ENCODE results near the gene NEK1. TPM values are rescaled to one million over a fixed set of nuclear protein-coding genes. Genes with fewer than 3 reads are reported as not detected.
"Not testable (repeated sequence)": the region's sequence is repeated elsewhere in the genome, so short reads cannot be mapped to it uniquely, and the experiment has no call there.

NEK1 gene
- total and polyA plus RNA-seq, 8 donors: 1.2 to 28.6 (median 5.5) TPM

DNA sequence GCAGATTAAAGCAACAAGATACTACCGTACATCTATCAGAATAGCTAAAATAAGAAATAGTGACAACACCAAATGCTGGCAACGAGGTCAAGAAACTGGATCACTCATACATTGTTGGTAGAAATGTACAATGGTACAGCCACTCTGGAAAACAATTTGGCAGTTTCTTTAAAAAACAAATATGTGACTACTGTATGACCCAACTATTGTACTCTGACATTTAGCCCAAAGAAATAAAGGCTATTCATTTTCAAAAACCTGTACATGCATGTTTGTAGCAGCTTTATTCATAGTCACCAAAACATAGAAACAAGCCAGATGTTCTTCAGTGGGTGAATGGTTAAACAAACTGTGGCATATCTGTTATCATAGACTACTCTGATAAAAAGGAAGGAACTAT is 16.2 kb upstream of the NEK1 start:
- Histone ChIP-seq H3K4me1 (peaks cover 0 to 41% (median 18%) of the 10 kb centered on the region in 4 donors), H3K36me3 (no peaks in the 10 kb centered on the region), H3K9me3 (no peaks in the 10 kb centered on the region), H3K4me3 (no peak overlapping the region), H3K27me3 (no peaks in the 10 kb centered on the region), H3K27ac (no peak overlapping the region)
- DNase-seq: no peak
- WGBS, 5 donors: 83 to 92% (median 88%) methylated on average over 2 of the region's 2 CpGs
- intact Hi-C loops (cut with DNase I; ENCODE audit: low total_unique reads): no loop called here
- no peak for TF ChIP-seq EP300 (IDR thresholded peaks at IDR 0.05)
- TF ChIP-seq, protein P1, sequence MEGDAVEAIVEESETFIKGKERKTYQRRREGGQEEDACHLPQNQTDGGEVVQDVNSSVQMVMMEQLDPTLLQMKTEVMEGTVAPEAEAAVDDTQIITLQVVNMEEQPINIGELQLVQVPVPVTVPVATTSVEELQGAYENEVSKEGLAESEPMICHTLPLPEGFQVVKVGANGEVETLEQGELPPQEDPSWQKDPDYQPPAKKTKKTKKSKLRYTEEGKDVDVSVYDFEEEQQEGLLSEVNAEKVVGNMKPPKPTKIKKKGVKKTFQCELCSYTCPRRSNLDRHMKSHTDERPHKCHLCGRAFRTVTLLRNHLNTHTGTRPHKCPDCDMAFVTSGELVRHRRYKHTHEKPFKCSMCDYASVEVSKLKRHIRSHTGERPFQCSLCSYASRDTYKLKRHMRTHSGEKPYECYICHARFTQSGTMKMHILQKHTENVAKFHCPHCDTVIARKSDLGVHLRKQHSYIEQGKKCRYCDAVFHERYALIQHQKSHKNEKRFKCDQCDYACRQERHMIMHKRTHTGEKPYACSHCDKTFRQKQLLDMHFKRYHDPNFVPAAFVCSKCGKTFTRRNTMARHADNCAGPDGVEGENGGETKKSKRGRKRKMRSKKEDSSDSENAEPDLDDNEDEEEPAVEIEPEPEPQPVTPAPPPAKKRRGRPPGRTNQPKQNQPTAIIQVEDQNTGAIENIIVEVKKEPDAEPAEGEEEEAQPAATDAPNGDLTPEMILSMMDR (IDR thresholded peaks at IDR 0.05): no peak
- no peak for TF ChIP-seq POLR2AphosphoS5 (IDR thresholded peaks at IDR 0.05)
- TF ChIP-seq POLR2A (IDR thresholded peaks at IDR 0.05): no peak

DNA sequence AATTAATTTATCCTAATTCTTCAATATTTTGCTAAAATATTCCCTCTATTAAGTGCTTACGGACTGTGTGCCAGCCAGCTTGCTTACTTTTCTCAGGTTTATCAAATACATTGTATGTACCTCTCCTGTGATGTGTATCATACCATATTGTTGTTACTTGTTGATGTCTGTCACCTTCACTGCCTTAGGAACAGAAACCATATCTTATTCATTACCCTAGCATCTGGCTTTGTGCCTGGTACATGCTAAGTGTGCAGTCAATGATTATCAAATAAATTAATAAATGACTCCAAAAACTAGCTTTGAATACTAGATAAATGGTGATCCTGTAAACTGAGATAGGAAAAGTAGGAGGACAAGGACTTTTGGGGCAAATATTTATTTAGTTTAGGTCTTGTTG is 14.9 kb upstream of the NEK1 start:
- no peak overlapping the region for H3K4me3 ChIP-seq
- H3K9me3 ChIP-seq: no peaks in the 10 kb centered on the region
- no peaks in the 10 kb centered on the region for H3K27me3 ChIP-seq
- no peaks in the 10 kb centered on the region for H3K36me3 ChIP-seq
- TF ChIP-seq EP300 (IDR thresholded peaks at IDR 0.05) (no peak), POLR2A (IDR thresholded peaks at IDR 0.05) (no peak), POLR2AphosphoS5 (IDR thresholded peaks at IDR 0.05) (no peak)
- TF ChIP-seq, protein P1 (IDR thresholded peaks at IDR 0.05): no peak
- peak in 1 of 2 donors; percentile 37 for DNase-seq
- H3K27ac ChIP-seq: peak overlapping the region in 1 of 5 donors; percentile 25
- 47 to 72% (median 63%) methylated on average over 1 of the region's 1 CpG for WGBS, 5 donors
- H3K4me1 ChIP-seq: peaks cover 6 to 47% (median 19%) of the 10 kb centered on the region in 4 donors
- intact Hi-C loops (cut with DNase I; ENCODE audit: low total_unique reads): no loop called here

DNA sequence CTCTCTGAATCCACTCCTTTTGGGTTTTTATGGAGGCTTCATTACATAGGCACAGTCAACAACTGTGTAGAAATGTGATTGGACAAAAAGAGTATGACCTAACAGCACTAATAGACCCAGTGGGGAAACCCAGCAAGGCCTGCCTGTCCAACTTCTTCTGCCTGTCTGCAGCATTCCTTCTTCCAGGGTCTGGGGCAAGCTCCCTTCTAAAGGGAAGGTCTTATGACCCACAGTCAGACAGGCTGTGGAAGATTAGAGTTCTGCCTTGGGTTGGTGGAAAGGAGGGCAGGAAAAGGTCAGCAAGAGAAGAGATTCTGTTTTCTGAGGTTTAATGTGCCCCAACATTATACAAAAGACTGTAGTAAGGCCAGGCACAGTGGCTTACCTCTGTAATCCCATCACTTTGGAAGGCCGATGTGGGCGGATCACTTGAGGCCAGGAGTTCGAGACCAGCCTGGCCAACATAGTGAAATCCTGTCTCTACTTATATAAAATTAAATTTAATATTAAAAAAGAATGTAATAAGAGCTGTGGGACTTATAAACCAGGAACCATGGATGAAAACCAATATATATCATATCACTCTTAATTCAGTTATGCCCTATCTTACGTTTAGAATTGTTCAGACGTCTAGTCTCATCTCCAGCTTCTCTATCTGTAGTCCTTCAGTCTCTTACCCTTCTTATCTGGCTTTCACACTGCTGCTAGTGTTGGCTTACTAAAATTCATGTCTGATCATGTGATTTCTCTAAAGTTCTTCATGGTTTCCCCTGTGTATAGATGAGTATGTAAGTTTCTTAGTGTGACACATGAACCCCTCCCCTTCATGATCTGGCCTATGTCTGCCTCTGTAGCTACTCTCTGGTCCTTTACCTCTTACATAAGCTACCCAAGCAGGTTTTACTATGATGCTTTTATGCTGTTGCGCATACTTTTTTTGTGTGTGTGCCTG is 14.2 kb upstream of the NEK1 start:
- no peaks in the 10 kb centered on the region for H3K9me3 ChIP-seq
- 86 to 95% (median 90%) methylated on average over 6 of the region's 6 CpGs for WGBS, 5 donors
- H3K27ac ChIP-seq: peak overlapping the region in 1 of 5 donors; percentile 25
- H3K4me1 ChIP-seq: peaks cover 6 to 54% (median 23%) of the 10 kb centered on the region in 4 donors
- intact Hi-C loops (cut with DNase I; ENCODE audit: low total_unique reads): no loop called here
- DNase-seq: no peak
- no peak for TF ChIP-seq POLR2A (IDR thresholded peaks at IDR 0.05)
- no peak for TF ChIP-seq EP300 (IDR thresholded peaks at IDR 0.05)
- no peak for TF ChIP-seq POLR2AphosphoS5 (IDR thresholded peaks at IDR 0.05)
- TF ChIP-seq, protein P1 (IDR thresholded peaks at IDR 0.05): no peak
- H3K36me3 ChIP-seq: no peaks in the 10 kb centered on the region
- H3K4me3 ChIP-seq: no peak overlapping the region
- no peaks in the 10 kb centered on the region for H3K27me3 ChIP-seq

DNA sequence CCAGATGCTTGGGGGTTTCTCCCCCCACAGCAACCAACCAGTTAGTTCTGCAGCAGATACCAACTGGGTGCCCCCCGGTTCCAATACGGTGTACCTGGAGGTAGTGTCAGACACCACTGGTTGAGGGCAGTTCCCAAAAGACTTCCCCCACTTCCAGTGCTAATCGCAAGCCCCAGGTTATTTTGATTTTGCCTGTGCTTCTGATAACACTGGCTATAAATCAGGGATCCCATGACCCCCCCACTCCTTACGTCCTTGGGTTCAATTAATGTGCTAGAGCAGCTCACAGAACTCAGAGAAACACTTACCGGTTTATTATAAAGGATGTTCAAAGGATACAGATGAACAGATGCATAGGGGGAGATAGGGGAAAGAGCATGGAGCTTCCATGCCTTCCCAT is 13.5 kb upstream of the NEK1 start:
- H3K36me3 ChIP-seq: no peaks in the 10 kb centered on the region
- no peaks in the 10 kb centered on the region for H3K9me3 ChIP-seq
- no peak for DNase-seq
- H3K4me3 ChIP-seq: no peak overlapping the region
- H3K4me1 ChIP-seq: peaks cover 6 to 61% (median 26%) of the 10 kb centered on the region in 4 donors
- intact Hi-C loops (cut with DNase I; ENCODE audit: low total_unique reads): no loop called here
- no peak overlapping the region for H3K27ac ChIP-seq
- no peak for TF ChIP-seq POLR2A (IDR thresholded peaks at IDR 0.05)
- TF ChIP-seq, protein P1 (IDR thresholded peaks at IDR 0.05): no peak
- TF ChIP-seq POLR2AphosphoS5 (IDR thresholded peaks at IDR 0.05): no peak
- no peak for TF ChIP-seq EP300 (IDR thresholded peaks at IDR 0.05)
- 79 to 94% (median 91%) methylated on average over 5 of the region's 5 CpGs for WGBS, 5 donors
- no peaks in the 10 kb centered on the region for H3K27me3 ChIP-seq

DNA sequence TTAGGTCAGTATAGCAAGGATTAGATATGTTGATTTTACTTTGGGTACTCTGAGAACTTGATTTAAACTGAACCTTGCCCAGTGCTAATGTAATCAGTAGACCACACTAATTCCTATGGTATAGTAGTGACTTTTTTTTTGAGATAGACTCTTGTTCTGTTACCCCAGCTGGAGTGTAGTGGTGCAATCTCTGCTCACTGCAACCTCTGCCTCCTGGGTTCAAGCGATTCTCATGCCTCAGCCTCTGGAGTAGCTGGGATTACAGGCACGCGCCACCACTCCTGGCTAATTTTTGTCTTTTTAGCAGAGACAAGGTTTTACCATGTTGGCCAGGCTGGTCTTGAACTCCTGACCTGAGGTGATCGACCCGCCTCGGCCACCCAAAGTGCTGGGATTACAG is 11.6 kb upstream of the NEK1 start:
- H3K27ac ChIP-seq; H3K27me3 ChIP-seq; H3K4me3 ChIP-seq; H3K9me3 ChIP-seq; DNase-seq; H3K36me3 ChIP-seq; intact Hi-C loops (cut with DNase I; ENCODE audit: low total_unique reads): not testable (repeated sequence)
- peaks cover 6 to 65% (median 30%) of the 10 kb centered on the region in 4 donors for H3K4me1 ChIP-seq
- 88 to 97% (median 95%) methylated on average over 6 of the region's 6 CpGs for WGBS, 5 donors

Data from stomach (tissue), 9 donors.